H1 (cell line): ENCODE results near the gene LRP5.

Experiments
- ATF3 ChIP-seq: IDR thresholded peaks from 2 replicates; pipeline ENCODE4 v1.6.1; 2011; ENCODE audit warnings: low read depth, mild to moderate bottlenecking, low read length; ENCODE audit not compliant: insufficient read depth
- BRCA1 ChIP-seq: IDR thresholded peaks from 2 replicates; pipeline ENCODE4 v1.6.1; 2012; ENCODE audit warnings: low read depth, low read length, improper control_type of control experiment
- CREB1 ChIP-seq: IDR thresholded peaks from 2 replicates; pipeline ENCODE4 v1.6.1; 2012; ENCODE audit warnings: inconsistent platforms
- CTCF ChIP-seq, 3 experiments: IDR thresholded peaks; 1 replicate in 2 of 3; 2 replicates in 1 of 3; pipeline versions ENCODE4 v1.5.1 to v1.6.1; 2011; ENCODE audit warnings: low read length in 3 of 3, mild to moderate bottlenecking in 3 of 3, inconsistent platforms in 2 of 3, low read depth in 1 of 3, moderate library complexity in 1 of 3; ENCODE audit not compliant: insufficient read depth in 1 of 3; ENCODE audit errors: control extremely low read depth in 1 of 3
- MAX ChIP-seq: IDR thresholded peaks from 2 replicates; pipeline ENCODE4 v1.6.1; 2012; ENCODE audit warnings: inconsistent platforms
- NRF1 ChIP-seq: IDR thresholded peaks from 2 replicates; pipeline ENCODE4 v1.6.1; 2011; ENCODE audit warnings: mild to moderate bottlenecking, low read depth, low read length, improper control_type of control experiment
- POLR2AphosphoS5 ChIP-seq: IDR thresholded peaks from 2 replicates; pipeline ENCODE4 v1.6.1; 2011; ENCODE audit warnings: low read depth, low read length
- SIRT6 ChIP-seq: IDR thresholded peaks from one replicate; pipeline ENCODE4 v1.7.1; 2012; ENCODE audit warnings: low read length, inconsistent platforms
- SP4 ChIP-seq: IDR thresholded peaks from 2 replicates; pipeline ENCODE4 v1.6.1; 2012; ENCODE audit warnings: low read length, inconsistent platforms

GRCh38 chr11:68406324-68407313 is 94.2 kb downstream of the LRP5 start:
- TF ChIP-seq CREB1: no peak
- no peak for TF ChIP-seq BRCA1
- TF ChIP-seq POLR2AphosphoS5: no peak
- TF ChIP-seq SIRT6: no peak
- TF ChIP-seq MAX: no peak
- TF ChIP-seq SP4: no peak
- TF ChIP-seq CTCF (IDR thresholded peaks at IDR 0.05; ENCODE audit: control extremely low read depth in 1 of 3, insufficient read depth in 1 of 3, low read depth in 1 of 3, low read length in 3 of 3): no peak
- TF ChIP-seq NRF1: no peak
- no peak for TF ChIP-seq ATF3
